T-helper 9 cell (primary cell): ENCODE results near the gene LRRIQ4.

Source experiments
- DNase-seq: peaks from one replicate; pipeline ENCODE4 v3.0.0-alpha.2; 2020
- total RNA-seq, 2 donors: gene quantifications; one replicate each; lab custom pipeline; 2026; lab: John Stamatoyannopoulos, UW

The LRRIQ4 gene
- total RNA-seq: 0 reads per million in 2 donors

DNA sequence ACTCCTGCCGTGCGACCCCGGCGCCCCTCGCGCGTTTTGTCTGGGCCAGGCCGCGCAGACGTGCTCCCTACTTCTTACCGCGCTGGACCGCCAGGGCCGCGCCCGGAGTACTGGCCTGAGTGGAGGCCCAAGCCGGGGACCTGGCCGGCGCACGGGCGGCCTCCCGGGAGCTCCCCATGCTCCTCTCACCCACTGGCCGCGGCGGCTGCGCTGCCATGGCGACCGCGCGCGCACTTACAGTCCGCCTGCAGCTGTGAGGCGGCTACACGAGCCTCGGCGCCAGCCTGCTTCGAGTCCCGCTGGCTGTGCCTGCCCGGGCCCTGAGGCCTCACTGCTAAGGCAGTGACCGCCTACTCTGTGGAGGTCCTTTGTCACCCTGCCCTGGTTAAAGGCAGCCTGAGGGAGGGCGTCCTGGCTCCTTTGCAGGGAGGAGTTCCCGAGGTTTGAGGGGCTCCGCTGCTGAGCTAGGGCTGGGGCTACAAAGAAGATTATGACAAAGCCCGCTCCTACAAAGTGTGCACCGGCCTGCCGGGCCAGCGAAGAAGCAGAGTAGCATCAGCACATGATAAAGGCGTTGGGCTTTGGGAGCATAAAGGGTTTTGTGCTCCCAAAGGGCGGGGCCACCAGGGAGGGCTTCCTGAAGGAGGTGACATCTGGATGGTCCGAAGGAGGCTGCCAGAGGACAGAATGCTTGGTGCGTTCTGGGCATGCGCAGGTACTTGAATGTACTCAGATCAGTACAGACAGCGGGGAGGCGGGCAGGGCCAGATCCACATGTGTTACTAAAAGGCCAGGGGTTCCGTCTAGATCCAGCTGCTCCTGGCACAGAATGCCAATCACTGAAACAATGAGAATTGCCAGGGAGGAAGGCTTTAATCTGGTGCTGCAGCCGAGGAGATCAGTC, at the start of gene LRRIQ4, which contains the start of gene LRRC34:
Gene LRRIQ4, plus strand, starts transcription at position 539 of the 904 bp plus-strand sequence. CDS start 9,052 bp downstream, outside the sequence.
Gene LRRC34, minus strand, starts transcription at position 573 of the 904 bp plus-strand sequence. Its CDS starts 356 bp downstream, at position 217.
- DNase-seq: peak; percentile 41

DNA sequence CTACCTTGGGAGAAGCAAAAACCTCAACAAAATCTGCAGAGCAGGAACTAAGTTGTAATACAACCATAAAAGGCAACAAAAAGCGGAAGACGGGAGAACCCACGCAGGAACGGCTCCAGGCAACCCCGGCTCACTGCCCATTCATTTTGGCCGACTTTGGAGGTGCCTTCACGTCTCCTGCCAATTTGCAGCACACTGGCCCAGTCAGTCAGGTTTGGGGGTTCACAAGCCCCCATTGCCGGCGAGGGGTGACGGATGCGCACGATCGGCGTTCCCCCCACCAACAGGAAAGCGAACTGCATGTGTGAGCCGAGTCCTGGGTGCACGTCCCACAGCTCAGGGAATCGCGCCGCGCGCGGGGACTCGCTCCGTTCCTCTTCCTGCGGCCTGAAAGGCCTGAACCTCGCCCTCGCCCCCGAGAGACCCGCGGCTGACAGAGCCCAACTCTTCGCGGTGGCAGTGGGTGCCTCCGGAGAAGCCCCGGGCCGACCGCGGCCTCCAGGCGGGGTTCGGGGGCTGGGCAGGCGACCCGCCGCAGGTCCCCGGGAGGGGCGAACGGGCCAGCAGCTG, 48.3 kb upstream of the LRRIQ4 start:
- peak; percentile 42 for DNase-seq

DNA sequence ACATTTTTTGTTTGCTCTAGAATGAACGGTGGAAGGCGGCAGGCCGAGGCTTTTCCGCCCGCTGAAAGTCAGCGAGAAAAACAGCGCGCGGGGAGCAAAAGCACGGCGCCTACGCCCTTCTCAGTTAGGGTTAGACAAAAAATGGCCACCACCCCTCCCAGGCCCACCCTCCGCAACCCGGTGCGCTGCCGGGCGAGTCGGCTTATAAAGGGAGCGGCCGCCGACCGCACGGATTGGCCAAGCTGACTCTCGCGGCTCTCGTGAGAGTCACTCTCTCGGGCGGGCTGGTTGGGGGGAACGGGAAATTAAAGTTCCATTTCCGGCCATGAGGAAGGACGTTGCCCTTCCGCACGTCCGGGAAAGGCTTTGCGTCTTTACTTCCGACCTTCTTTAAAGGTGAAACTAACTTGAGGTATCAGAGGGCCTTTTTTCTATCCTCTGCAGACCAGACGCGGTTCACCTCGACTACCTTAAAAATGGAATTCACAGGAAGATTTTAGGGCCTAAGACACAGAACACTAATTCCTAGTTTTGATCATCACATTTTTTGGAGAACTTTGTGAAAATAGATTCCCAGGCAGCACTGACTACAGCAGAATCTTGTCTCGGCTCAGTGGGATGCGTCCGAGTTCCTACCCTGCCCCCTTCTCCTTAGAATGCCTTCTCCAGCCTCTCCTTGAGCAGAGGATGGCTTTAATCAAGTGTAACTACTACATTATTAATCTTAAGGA, 47.6 kb upstream of the LRRIQ4 start, which contains the start of gene TERC:
Gene TERC, minus strand, starts transcription at position 179 of the 731 bp plus-strand sequence.
- peak; percentile 85 for DNase-seq

GRCh38 chr3:169769287-169770181, 43.1 kb upstream of the LRRIQ4 start, which contains the start of gene ACTRT3:
Gene ACTRT3 (minus strand): TSS chr3:169769561. CDS start chr3:169769520, 41 bp downstream.
- DNase-seq: peak; percentile 44

- peak; percentile 52 for DNase-seq
These were observed 41.0 kb upstream of the LRRIQ4 start for GRCh38 chr3:169771497-169772304.

GRCh38 chr3:169772305-169772896, 40.3 kb upstream of the LRRIQ4 start:
- no peak for DNase-seq

- peak; percentile 88 for DNase-seq
These were observed 39.5 kb upstream of the LRRIQ4 start, which contains the start of gene MYNN for GRCh38 chr3:169772897-169773816. Gene MYNN (plus strand): TSS chr3:169773396. CDS start chr3:169774296, 900 bp downstream.

DNA sequence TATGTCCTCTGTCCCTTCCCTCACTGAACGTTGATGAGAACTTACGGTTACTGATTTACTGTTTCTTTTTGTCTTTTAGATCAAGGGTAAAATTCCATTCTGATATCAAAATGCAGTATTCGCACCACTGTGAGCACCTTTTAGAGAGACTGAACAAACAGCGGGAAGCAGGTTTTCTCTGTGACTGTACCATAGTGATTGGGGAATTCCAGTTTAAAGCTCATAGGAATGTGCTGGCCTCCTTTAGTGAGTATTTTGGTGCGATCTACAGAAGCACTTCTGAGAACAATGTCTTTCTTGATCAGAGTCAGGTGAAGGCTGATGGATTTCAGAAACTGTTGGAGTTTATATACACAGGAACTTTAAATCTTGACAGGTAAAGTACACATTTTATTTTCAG, 38.5 kb upstream of the LRRIQ4 start:
- no peak for DNase-seq

DNA sequence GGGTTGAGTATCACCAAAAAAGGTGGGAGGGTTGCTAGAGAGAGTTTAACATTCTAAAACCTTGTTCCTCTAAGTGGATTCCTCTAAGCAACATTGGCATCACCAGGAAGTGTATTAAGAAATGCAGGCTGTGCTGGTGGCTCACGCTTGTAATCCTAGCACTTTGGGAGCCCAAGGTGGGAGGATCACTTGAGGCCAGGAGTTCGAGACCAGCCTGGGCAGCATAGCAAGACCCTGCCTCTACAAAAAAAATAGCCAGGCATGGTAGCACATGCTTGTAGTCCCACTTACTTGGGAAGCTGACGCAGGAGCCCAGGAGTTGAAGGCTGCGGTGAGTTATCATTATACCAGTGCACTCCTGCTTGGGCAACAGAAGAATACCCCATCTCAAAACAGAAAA, 34.8 kb upstream of the LRRIQ4 start:
- DNase-seq: no peak

- no peak for DNase-seq
These were observed 31.9 kb upstream of the LRRIQ4 start for GRCh38 chr3:169780742-169781141.

DNA sequence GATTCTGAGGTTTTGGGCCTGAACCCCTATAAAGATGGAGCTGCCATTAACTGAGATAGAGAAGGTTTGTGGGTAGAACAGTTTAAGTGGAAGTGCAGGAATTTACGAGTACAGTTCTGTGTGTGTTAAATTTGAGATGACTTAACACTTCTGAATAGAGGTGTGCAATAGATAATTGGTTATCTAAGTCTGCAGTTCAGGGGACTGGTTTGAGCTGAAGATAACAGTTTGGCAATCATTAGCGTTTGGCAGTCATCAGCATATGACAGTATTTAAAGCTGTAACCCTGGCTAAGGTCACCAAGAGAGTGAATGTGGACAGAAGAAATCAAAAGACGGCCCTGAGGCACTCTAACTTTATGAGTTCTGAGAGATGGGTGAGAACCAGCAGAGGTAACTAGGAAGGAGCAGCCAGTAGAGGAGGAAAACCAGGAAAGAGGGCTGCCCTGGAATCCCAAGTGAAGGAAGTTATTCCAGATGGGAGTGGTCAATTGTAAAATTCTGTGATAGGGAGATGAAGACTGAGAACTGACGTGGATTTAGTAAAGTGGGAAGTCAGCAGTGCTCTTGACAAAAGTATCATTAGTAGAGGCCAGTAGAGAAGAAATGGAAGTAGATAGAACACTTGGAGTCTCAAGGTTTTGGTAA, 31.3 kb upstream of the LRRIQ4 start:
- no peak for DNase-seq

- DNase-seq: no peak
These were observed 25.6 kb upstream of the LRRIQ4 start for GRCh38 chr3:169787120-169787519.

- no peak for DNase-seq
These were observed 24.9 kb upstream of the LRRIQ4 start for GRCh38 chr3:169787791-169788190.

DNA sequence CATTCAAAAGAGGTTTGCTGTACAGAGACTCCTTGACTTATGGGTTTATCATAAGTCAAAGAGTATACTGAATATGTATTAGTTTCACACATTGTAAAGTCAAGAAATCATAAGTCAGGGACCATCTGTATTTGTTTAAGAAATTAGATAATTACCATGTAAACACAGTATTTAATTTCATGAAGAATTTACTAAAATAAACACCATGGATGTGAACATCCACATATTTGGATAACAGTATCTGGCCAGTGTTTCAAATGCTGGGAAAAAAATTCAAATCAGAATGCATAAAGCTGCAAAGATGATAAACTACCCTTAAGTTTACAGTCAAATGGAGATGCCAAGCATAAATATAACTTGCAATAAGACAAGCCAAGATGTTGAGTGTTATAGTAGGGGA, 22.5 kb upstream of the LRRIQ4 start:
- DNase-seq: no peak

DNA sequence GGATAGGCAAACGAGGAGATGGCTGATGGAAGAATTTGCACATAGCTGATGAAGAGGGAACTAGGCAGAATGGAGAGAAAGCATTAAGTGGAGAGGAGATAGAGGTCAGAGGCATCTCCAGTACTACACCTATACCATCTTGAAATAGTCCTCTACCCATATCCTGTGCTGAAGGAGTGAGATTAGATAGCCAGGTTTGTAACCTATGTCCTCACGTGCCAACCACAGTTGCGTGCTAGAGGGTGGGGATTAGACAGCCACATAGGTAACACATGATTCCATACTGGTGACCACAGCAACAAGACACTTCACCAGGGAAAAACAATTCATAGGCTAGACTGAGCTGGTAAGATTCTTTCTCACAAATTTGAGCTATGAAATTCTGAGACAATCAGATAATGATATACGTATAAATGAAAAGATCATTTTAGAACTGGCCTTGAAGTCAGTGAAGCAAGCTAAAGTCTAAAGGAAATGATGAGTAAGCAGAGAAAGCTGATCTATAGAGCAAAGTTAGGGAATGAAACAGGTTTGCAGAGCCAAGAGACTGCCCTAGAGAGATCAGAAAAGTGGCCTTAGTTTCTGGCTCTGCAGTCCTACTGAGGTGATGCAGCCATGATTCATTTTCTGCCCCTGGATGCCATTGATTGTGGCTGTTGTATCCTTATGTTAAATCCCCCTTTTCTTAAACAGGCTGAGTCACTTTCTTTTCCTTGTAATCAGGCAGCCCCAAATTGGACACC, 21.8 kb upstream of the LRRIQ4 start:
- no peak for DNase-seq

GRCh38 chr3:169792359-169792758, 20.3 kb upstream of the LRRIQ4 start:
- DNase-seq: no peak

DNA sequence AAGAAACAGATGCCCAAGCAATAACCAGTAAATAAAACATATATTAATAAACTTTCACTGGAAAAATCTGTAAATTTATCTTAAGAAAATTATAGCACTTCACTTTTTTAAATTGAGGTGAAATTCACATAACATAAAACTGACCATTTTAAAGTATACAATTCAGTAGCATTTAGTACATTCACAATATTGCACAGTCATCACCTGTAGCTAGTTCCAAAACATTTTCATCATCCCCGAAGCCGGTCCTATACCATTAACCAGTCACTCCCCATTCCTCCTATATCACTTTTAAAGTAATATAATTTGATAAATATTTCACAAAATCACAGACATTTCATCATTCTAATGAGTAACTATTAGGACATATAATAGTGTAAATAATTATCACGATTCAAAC, 8.0 kb upstream of the LRRIQ4 start:
- no peak for DNase-seq

DNA sequence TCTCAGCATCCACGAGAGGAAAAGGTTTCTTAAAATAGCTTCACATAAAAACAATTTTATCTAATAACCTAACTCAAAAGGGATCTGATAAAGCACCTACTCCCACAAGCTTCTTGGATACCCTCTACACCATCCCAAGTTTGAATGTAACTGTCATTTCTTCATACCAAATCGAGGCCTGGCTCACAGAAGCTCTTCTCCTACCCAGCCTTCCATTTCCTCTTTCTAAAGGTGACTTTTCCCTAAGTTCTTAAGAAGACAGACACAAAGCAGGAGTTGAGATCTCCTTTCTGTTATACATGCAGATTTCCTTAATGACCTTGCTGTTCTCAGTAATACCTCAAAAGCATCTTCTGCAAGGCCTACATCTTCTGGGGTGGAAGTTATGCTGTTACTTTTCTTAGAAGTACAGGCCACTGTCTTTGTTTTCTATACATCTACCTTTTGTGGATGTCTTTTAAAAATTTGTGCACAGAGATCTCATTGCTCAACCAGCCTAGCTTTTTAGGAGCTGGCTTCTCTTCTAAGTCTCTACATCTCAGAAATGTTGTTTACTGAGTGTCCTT, 3.4 kb upstream of the LRRIQ4 start:
- no peak for DNase-seq
